ENCODE results near the gene RNU7-1. TPM values are rescaled to one million over a fixed set of nuclear protein-coding genes. Genes with fewer than 3 reads are reported as not detected.

RNU7-1 gene
- total RNA-seq, 4 donors from 2014 or later = not detected

DNA sequence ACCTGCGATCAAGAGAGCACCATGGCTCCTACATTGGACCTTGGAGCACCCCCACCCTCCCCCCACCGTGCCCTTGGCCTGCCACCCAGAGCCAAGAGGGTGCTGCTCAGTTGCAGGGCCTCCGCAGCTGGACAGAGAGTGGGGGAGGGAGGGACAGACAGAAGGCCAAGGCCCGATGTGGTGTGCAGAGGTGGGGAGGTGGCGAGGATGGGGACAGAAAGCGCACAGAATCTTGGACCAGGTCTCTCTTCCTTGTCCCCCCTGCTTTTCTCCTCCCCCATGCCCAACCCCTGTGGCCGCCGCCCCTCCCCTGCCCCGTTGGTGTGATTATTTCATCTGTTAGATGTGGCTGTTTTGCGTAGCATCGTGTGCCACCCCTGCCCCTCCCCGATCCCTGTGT lies 1.8 kb upstream of the RNU7-1 start:
- TF ChIP-seq CTCF (IDR thresholded peaks at IDR 0.05; ENCODE audit: low read depth) = no peak

GRCh38 chr12:6942331-6942665 lies 1.3 kb upstream of the RNU7-1 start:
- no peak for TF ChIP-seq CTCF (IDR thresholded peaks at IDR 0.05; ENCODE audit: low read depth)

DNA sequence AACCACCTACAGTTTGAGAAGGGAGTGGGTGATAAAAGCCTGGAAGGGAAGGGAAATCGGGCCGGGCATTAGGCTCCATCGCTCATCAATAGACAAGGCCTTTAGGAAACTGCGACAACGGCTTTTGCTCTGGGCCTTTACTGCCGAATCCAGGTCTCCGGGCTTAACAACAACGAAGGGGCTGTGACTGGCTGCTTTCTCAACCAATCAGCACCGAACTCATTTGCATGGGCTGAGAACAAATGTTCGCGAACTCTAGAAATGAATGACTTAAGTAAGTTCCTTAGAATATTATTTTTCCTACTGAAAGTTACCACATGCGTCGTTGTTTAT lies 261 bp upstream of the RNU7-1 start:
- TF ChIP-seq CTCF (IDR thresholded peaks at IDR 0.05; ENCODE audit: low read depth) = no peak

GRCh38 chr12:6944381-6945186 lies 968 bp downstream of the RNU7-1 start:
- no peak for TF ChIP-seq CTCF (IDR thresholded peaks at IDR 0.05; ENCODE audit: low read depth)

- TF ChIP-seq CTCF (IDR thresholded peaks at IDR 0.05; ENCODE audit: low read depth) = no peak
Measured at GRCh38 chr12:6945613-6946012, 2.0 kb downstream of the RNU7-1 start.

DNA sequence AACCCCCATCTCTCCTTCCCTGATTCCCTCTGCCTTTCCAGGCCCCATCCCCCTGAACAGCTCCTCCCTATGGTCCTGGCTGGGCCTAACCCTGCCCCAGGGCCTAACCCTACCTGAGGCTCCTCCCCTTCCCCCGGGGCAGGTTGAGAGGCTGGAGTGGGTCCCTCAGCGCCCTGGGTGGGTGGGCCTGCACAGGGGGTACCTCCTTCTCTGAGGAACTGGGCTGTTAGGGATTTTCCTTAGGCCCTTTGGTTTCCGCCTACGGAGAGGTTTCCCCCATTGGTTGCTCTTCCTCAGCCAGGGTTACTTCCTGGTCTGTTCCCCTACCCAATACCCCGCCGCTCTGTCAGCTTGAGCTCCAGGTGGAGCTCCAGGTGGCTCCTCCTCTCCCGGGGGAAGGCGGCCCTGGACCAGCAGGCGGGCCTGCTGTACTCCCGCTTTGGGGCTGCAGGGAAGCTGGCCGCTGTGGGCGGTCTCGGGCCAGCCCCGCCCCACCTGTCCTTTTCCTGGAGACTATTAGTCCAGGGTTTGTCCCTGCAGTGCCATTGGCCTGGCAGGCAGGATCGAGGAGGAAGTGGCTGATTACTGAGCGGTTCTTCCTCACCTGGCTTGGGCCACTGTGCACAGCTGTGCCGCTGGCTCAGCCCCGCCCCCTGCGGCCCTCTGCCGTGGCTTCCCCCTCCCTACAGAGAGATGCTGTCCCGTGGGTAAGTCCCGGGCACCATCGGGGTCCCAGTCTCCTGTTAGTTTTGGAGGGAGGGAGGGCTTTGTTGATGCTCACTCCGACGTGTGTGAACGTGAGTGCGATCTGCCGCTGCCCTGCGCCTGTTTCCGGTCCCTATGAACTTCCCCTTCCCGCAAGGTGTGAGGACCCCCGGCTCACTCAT lies 2.7 kb downstream of the RNU7-1 start:
- TF ChIP-seq CTCF (IDR thresholded peaks at IDR 0.05; ENCODE audit: low read depth) = no peak

DNA sequence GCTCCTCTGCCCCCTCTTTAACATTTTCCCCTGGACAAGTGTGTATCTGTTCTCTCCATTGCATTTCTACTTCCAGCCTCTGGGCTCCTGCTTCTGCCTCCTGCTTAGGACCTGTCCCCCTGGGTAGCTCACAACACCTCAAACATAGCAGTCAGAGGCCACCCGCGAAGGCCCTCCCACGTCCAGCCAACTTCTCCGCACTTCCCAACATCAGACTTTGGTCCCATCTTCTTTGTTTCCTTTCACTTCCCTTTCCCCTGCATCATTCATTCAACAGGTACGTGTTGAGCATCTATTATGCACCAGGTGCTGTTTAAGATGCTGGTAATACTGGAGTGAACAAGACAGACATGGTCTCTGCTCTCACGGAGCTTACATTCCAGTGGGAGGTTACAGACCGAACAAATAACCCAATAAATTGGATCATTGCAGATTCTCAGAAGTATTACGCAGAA lies 3.3 kb downstream of the RNU7-1 start:
- TF ChIP-seq CTCF (IDR thresholded peaks at IDR 0.05; ENCODE audit: low read depth) = no peak
